ENCODE results near the gene LCN1.
"Not testable (repeated sequence)": the region's sequence is repeated elsewhere in the genome, so short reads cannot be mapped to it uniquely, and the experiment has no call there.

DNA sequence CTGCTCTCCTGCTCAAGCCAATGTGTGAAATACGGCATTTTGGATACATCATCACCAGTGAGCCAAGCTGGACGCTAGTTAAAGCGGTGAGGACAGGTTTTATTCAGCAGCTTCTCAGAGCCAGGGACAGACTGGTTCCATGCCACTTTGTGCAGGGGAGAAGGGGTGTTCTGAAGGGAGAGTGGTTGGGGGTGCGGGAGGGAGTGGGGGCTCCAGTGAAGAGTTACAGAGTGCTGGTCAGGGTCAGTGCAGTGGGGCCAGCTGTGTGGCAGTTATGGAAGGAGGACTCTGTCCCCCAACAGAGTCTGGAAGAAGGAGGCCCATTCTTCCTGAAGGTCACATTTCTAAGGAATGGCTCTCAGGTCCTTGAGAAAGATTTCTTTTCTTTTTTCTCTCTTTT lies 13.6 kb downstream of the LCN1 start:
- TF ChIP-seq GATA1 (IDR thresholded peaks at IDR 0.05; ENCODE audit: low read depth, low read length); POLR2A (IDR thresholded peaks at IDR 0.05; ENCODE audit: low read length): not testable (repeated sequence)

All from erythroblast (primary cell).